Measurements from ENCODE around the gene PDCD7.
"Not testable (repeated sequence)": the region's sequence is repeated elsewhere in the genome, so short reads cannot be mapped to it uniquely, and the experiment has no call there.

PDCD7 gene

DNA sequence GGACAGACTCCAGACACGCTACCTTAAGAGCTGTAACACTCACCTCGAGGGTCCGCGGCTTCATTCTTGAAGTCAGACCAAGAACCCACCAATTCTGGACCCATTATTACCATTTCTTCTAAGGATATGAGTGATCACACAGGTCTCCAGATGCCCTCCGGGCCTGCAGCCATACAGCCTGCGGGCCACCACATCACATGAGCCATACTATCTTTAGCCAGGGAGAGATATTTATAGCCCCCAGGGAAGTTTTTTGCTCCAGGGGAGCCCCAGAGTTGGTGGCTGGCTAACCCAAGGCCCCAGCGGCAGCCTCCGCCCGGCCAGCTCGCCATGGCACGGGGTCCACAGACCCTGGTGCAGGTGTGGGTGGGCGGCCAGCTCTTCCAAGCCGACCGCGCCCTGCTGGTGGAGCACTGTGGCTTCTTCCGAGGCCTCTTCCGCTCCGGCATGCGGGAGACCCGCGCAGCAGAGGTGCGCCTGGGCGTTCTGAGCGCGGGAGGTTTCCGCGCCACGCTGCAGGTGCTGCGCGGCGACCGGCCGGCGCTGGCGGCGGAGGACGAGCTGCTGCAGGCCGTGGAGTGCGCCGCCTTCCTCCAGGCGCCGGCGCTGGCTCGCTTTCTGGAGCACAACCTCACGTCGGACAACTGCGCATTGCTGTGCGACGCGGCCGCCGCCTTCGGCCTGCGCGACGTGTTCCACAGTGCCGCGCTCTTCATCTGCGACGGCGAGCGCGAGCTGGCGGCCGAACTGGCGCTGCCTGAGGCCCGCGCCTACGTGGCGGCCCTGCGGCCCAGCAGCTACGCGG is 56.9 kb downstream of the PDCD7 start, which contains the start of gene KBTBD13:
TSS of gene KBTBD13 (plus strand) at position 261 of the 805 bp plus-strand sequence. CDS start at position 331, 70 bp downstream.
- in situ Hi-C loops (cut with HindIII; ENCODE audit: low sequenced_read_pairs) = no loop called here

GRCh38 chr15:65075607-65076395 is 57.8 kb downstream of the PDCD7 start:
- in situ Hi-C loops (cut with HindIII; ENCODE audit: low sequenced_read_pairs) = not testable (repeated sequence)

GRCh38 chr15:65074946-65075345 is 58.7 kb downstream of the PDCD7 start:
- in situ Hi-C loops (cut with HindIII; ENCODE audit: low sequenced_read_pairs) = not testable (repeated sequence)

DNA sequence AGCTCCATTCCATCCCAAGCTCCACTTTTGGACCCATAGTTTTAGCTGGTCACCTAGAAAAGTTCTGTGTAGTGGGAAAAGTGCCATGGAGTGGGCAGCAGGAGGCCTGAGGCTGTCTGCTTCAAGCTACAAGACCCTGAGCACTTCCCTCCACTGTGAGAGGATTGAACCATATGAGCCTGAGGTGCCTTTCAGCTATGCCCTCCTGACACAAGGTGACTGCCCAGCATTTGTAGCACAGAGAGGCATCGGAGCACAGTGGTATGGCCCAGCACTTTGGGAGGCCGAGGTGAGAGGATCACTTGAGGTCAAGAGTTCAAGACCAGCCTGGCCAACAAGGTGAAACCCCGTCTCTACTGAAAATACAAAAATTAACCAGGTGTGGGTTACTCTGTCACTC is 61.0 kb downstream of the PDCD7 start:
- in situ Hi-C loops (cut with HindIII; ENCODE audit: low sequenced_read_pairs) = no loop called here

GRCh38 chr15:65072027-65072426 is 61.6 kb downstream of the PDCD7 start:
- in situ Hi-C loops (cut with HindIII; ENCODE audit: low sequenced_read_pairs) = no loop called here

- in situ Hi-C loops (cut with HindIII; ENCODE audit: low sequenced_read_pairs) = no loop called here
These were observed 62.2 kb downstream of the PDCD7 start for GRCh38 chr15:65071381-65071811.

GRCh38 chr15:65069779-65070546 is 63.6 kb downstream of the PDCD7 start:
- in situ Hi-C loops (cut with HindIII; ENCODE audit: low sequenced_read_pairs) = no loop called here

DNA sequence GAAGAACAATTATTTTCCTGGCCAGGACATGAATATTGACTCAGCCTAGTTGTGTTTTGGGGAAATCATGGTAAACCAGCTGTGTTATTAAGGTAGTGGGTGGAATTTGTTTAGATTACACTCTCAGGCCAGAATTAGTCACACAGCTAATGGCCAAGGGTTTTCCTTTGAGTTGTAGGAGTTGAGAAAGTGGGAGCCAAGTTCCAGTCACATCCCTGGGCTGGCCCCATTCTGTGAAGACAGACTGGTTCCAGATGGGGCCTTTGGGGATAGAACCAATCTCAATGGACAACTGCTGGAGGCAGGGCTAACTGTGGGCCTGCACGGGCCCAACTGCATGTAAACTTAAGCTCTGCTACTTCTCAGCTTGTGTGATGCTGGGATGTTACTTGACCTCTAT is 64.4 kb downstream of the PDCD7 start:
- in situ Hi-C loops (cut with HindIII; ENCODE audit: low sequenced_read_pairs) = no loop called here

- in situ Hi-C loops (cut with HindIII; ENCODE audit: low sequenced_read_pairs) = no loop called here
These were observed 65.2 kb downstream of the PDCD7 start for GRCh38 chr15:65068403-65068788.

DNA sequence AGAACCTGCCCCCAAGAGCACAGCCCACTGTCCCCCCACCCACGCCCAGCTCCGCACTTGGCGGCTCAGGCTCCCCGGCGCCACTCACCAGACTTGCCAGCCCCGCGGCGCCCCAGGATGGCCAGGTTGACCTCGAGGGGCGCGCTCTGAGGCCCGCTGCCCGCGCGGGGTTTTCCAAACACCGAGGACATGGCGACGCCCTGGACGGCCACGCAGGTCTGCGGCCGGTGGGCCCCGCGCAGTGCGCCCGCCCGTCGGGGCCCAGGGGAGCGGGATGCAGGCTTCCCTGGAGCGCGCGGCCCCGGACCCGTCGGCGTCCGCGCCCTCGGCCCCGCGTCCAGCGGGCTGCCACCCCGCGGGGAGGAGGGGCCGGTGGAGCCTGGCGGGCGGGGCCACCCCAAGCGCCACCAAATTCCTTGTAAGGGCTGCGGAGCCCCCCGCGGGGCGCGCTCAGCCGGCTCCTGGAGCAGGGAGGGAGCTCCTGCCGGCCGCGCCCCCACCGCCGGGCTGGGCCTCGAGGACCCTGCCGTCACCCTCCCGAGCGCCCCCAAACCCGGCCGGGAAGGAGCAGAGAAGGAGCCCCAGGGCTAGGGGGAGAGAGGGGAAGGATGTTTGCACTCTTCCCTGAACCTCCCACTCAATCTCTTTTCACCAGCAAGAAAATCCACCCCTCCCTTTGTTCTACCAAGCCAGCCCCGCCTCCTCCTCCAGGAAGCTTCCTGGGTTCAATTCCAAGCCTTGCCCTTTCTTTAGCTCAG is 65.8 kb downstream of the PDCD7 start, which contains the start of gene RASL12:
TSS of gene RASL12 (minus strand) at position 347 of the 758 bp plus-strand sequence. CDS start at position 191, 156 bp downstream.
- in situ Hi-C loops (cut with HindIII; ENCODE audit: low sequenced_read_pairs) = no loop called here
